ENCODE results near the gene NFIX.

Gene NFIX

GRCh38 chr19:12997967-12998940 lies 3.0 kb downstream of the NFIX start:
- ATAC-seq (replicated peaks; ENCODE audit: extremely low read depth, poor library complexity, severe bottlenecking) (no peak), DNase-seq (ENCODE audit: low spot score in 2 of 2) (no peak)
- Mint-ChIP-seq H3K36me3 (ENCODE audit: insufficient read depth) (peaks cover 10% of the 10 kb centered on the region), H3K4me1 (peaks cover 16% of the 10 kb centered on the region), H3K9me3 (no peaks in the 10 kb centered on the region), H3K4me3 (peak overlapping the region; percentile 59), H3K27ac (ENCODE audit: low read depth) (peak overlapping the region; percentile 55), H3K27me3 (no peaks in the 10 kb centered on the region)

- H3K27ac Mint-ChIP-seq (ENCODE audit: low read depth), result no peak overlapping the region
- H3K36me3 Mint-ChIP-seq (ENCODE audit: insufficient read depth), result peaks cover 2% of the 10 kb centered on the region
- ATAC-seq (replicated peaks; ENCODE audit: extremely low read depth, poor library complexity, severe bottlenecking) (no peak), DNase-seq (ENCODE audit: low spot score in 2 of 2) (no peak)
- no peak overlapping the region for H3K4me3 Mint-ChIP-seq
- H3K27me3 Mint-ChIP-seq, result no peaks in the 10 kb centered on the region
- no peaks in the 10 kb centered on the region for H3K9me3 Mint-ChIP-seq
- H3K4me1 Mint-ChIP-seq, result peaks cover 13% of the 10 kb centered on the region
Measured at GRCh38 chr19:13001166-13001501, 5.9 kb downstream of the NFIX start.

- H3K4me3 Mint-ChIP-seq, result no peak overlapping the region
- no peaks in the 10 kb centered on the region for H3K27me3 Mint-ChIP-seq
- no peak for DNase-seq (ENCODE audit: low spot score in 2 of 2)
- no peak overlapping the region for H3K27ac Mint-ChIP-seq (ENCODE audit: low read depth)
- no peaks in the 10 kb centered on the region for H3K9me3 Mint-ChIP-seq
- H3K36me3 Mint-ChIP-seq (ENCODE audit: insufficient read depth), result peaks cover 2% of the 10 kb centered on the region
- peaks cover 12% of the 10 kb centered on the region for H3K4me1 Mint-ChIP-seq
- ATAC-seq (replicated peaks; ENCODE audit: extremely low read depth, poor library complexity, severe bottlenecking), result no peak
Measured at GRCh38 chr19:13001502-13002165, 6.4 kb downstream of the NFIX start.

- peaks cover 2% of the 10 kb centered on the region for H3K36me3 Mint-ChIP-seq (ENCODE audit: insufficient read depth)
- no peak overlapping the region for H3K4me3 Mint-ChIP-seq
- DNase-seq (ENCODE audit: low spot score in 2 of 2) (no peak), ATAC-seq (replicated peaks; ENCODE audit: extremely low read depth, poor library complexity, severe bottlenecking) (no peak)
- H3K4me1 Mint-ChIP-seq, result peaks cover 12% of the 10 kb centered on the region
- no peaks in the 10 kb centered on the region for H3K27me3 Mint-ChIP-seq
- no peaks in the 10 kb centered on the region for H3K9me3 Mint-ChIP-seq
- no peak overlapping the region for H3K27ac Mint-ChIP-seq (ENCODE audit: low read depth)
Measured at GRCh38 chr19:13002166-13002898, 7.1 kb downstream of the NFIX start.

GRCh38 chr19:13003081-13003480 lies 7.8 kb downstream of the NFIX start:
- H3K4me1 Mint-ChIP-seq, result peaks cover 12% of the 10 kb centered on the region
- H3K4me3 Mint-ChIP-seq, result no peak overlapping the region
- ATAC-seq (replicated peaks; ENCODE audit: extremely low read depth, poor library complexity, severe bottlenecking), result no peak
- no peaks in the 10 kb centered on the region for H3K27me3 Mint-ChIP-seq
- no peak overlapping the region for H3K27ac Mint-ChIP-seq (ENCODE audit: low read depth)
- no peaks in the 10 kb centered on the region for H3K9me3 Mint-ChIP-seq
- DNase-seq (ENCODE audit: low spot score in 2 of 2), result no peak
- H3K36me3 Mint-ChIP-seq (ENCODE audit: insufficient read depth), result peaks cover 2% of the 10 kb centered on the region

- H3K27me3 Mint-ChIP-seq, result peaks cover 10% of the 10 kb centered on the region
- peaks cover 2% of the 10 kb centered on the region for H3K36me3 Mint-ChIP-seq (ENCODE audit: insufficient read depth)
- H3K4me1 Mint-ChIP-seq, result peaks cover 7% of the 10 kb centered on the region
- no peak overlapping the region for H3K27ac Mint-ChIP-seq (ENCODE audit: low read depth)
- ATAC-seq (replicated peaks; ENCODE audit: extremely low read depth, poor library complexity, severe bottlenecking), result no peak
- no peaks in the 10 kb centered on the region for H3K9me3 Mint-ChIP-seq
- no peak overlapping the region for H3K4me3 Mint-ChIP-seq
- DNase-seq (ENCODE audit: low spot score in 2 of 2), result no peak
Measured at GRCh38 chr19:13004273-13004672, 9.0 kb downstream of the NFIX start.

GRCh38 chr19:13005253-13005652 lies 10.0 kb downstream of the NFIX start:
- Mint-ChIP-seq H3K27ac (ENCODE audit: low read depth) (no peak overlapping the region), H3K36me3 (ENCODE audit: insufficient read depth) (peaks cover 2% of the 10 kb centered on the region)
- no peak for DNase-seq (ENCODE audit: low spot score in 2 of 2)

GRCh38 chr19:13005861-13006370 lies 10.6 kb downstream of the NFIX start:
- H3K4me1 Mint-ChIP-seq, result peaks cover 7% of the 10 kb centered on the region

More at GRCh38 chr19:13005253-13005652, 10.0 kb downstream of the NFIX start:
- H3K4me3 Mint-ChIP-seq, result no peak overlapping the region
- H3K9me3 Mint-ChIP-seq, result no peaks in the 10 kb centered on the region
- no peak for ATAC-seq (replicated peaks; ENCODE audit: extremely low read depth, poor library complexity, severe bottlenecking)
- peaks cover 16% of the 10 kb centered on the region for H3K27me3 Mint-ChIP-seq
- H3K4me1 Mint-ChIP-seq, result peaks cover 7% of the 10 kb centered on the region

GRCh38 chr19:13006431-13007281 lies 11.4 kb downstream of the NFIX start:
- DNase-seq (ENCODE audit: low spot score in 2 of 2), result no peak
- Mint-ChIP-seq H3K9me3 (no peaks in the 10 kb centered on the region), H3K4me3 (no peak overlapping the region), H3K27ac (ENCODE audit: low read depth) (no peak overlapping the region), H3K36me3 (ENCODE audit: insufficient read depth) (peaks cover 2% of the 10 kb centered on the region), H3K4me1 (peaks cover 7% of the 10 kb centered on the region), H3K27me3 (peaks cover 30% of the 10 kb centered on the region)
- ATAC-seq (replicated peaks; ENCODE audit: extremely low read depth, poor library complexity, severe bottlenecking), result no peak

More at GRCh38 chr19:13005861-13006370, 10.6 kb downstream of the NFIX start:
- H3K27me3 Mint-ChIP-seq, result peaks cover 23% of the 10 kb centered on the region
- H3K9me3 Mint-ChIP-seq, result no peaks in the 10 kb centered on the region
- no peak overlapping the region for H3K27ac Mint-ChIP-seq (ENCODE audit: low read depth)
- no peak overlapping the region for H3K4me3 Mint-ChIP-seq
- DNase-seq (ENCODE audit: low spot score in 2 of 2) (no peak), ATAC-seq (replicated peaks; ENCODE audit: extremely low read depth, poor library complexity, severe bottlenecking) (no peak)
- H3K36me3 Mint-ChIP-seq (ENCODE audit: insufficient read depth), result peaks cover 2% of the 10 kb centered on the region

- Mint-ChIP-seq H3K27ac (ENCODE audit: low read depth) (no peak overlapping the region), H3K36me3 (ENCODE audit: insufficient read depth) (peaks cover 2% of the 10 kb centered on the region), H3K27me3 (peaks cover 39% of the 10 kb centered on the region), H3K4me1 (peaks cover 8% of the 10 kb centered on the region), H3K4me3 (no peak overlapping the region), H3K9me3 (no peaks in the 10 kb centered on the region)
- ATAC-seq (replicated peaks; ENCODE audit: extremely low read depth, poor library complexity, severe bottlenecking), result no peak
- DNase-seq (ENCODE audit: low spot score in 2 of 2), result no peak
Measured at GRCh38 chr19:13007292-13008045, 12.2 kb downstream of the NFIX start.
